Nephron (organoid): ENCODE data around the gene CCNY.

ENCODE experiments used
- H3K27ac Mint-ChIP-seq, 3 experiments: 2 replicates each; pipeline ENCODE4 v1.8.0; 2020; ENCODE audit warnings: mixed read lengths in 3 of 3, mild to moderate bottlenecking in 2 of 3, moderate library complexity in 1 of 3
- H3K27me3 Mint-ChIP-seq: 2 replicates; pipeline ENCODE4 v1.8.0; 2021; ENCODE audit warnings: low read depth, mild to moderate bottlenecking, moderate library complexity, mixed read lengths
- H3K36me3 Mint-ChIP-seq: 2 replicates; pipeline ENCODE4 v1.8.0; 2020; ENCODE audit warnings: low read depth, mixed read lengths
- H3K4me1 Mint-ChIP-seq: 2 replicates; pipeline ENCODE4 v1.8.0; 2020; ENCODE audit warnings: mixed read lengths
- H3K4me3 Mint-ChIP-seq, 3 experiments: 2 replicates each; pipeline ENCODE4 v1.8.0; 2020; ENCODE audit warnings: mild to moderate bottlenecking in 3 of 3, mixed read lengths in 3 of 3, moderate library complexity in 2 of 3
- H3K9me3 Mint-ChIP-seq: 2 replicates; pipeline ENCODE4 v1.8.0; 2020; ENCODE audit warnings: mixed read lengths
- TF ChIP-seq, protein P1 (sequence below), 3 experiments: fragments of 200-600 bp; sonication (generic); IDR thresholded peaks; one replicate each; pipeline ENCODE4 v1.5.0; 2021; ENCODE audit warnings: antibody characterized with exemption in 3 of 3; ENCODE audit not compliant: unreplicated experiment in 3 of 3

Gene CCNY

DNA sequence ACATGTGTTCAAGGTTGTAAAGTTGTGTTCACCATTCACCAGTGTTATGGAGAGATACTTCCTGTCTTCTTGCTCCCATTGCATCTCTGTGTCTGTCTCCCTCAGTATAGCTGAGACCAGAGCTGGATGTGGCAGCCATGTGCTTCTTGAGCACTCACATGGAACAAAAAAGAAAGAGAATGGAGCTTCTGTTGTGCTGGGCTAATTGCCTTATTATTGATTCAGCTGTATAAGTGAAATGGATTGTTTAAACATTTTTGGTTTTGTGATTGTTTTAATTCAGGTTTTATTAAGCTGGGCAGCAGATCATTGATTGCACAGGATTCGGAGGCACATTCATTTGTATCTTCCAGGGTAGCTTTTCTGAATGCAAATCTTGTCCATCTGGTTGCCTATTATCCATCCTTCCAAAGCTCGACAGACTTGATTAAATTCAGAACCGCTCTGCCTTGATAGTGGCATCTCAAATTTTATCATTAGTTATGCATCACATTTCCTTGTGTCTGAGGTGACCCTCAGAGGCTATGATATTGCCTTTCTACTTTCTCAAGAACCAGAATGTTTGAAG is 119.9 kb downstream of the CCNY start:
- Mint-ChIP-seq H3K36me3 (no peaks in the 10 kb centered on the region), H3K4me3 (no peak overlapping the region), H3K27me3 (no peaks in the 10 kb centered on the region), H3K27ac (no peak overlapping the region), H3K4me1 (peaks cover 41% of the 10 kb centered on the region), H3K9me3 (no peaks in the 10 kb centered on the region)
- TF ChIP-seq, protein P1, sequence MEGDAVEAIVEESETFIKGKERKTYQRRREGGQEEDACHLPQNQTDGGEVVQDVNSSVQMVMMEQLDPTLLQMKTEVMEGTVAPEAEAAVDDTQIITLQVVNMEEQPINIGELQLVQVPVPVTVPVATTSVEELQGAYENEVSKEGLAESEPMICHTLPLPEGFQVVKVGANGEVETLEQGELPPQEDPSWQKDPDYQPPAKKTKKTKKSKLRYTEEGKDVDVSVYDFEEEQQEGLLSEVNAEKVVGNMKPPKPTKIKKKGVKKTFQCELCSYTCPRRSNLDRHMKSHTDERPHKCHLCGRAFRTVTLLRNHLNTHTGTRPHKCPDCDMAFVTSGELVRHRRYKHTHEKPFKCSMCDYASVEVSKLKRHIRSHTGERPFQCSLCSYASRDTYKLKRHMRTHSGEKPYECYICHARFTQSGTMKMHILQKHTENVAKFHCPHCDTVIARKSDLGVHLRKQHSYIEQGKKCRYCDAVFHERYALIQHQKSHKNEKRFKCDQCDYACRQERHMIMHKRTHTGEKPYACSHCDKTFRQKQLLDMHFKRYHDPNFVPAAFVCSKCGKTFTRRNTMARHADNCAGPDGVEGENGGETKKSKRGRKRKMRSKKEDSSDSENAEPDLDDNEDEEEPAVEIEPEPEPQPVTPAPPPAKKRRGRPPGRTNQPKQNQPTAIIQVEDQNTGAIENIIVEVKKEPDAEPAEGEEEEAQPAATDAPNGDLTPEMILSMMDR (IDR thresholded peaks at IDR 0.05; ENCODE audit: unreplicated experiment in 3 of 3), result no peak

DNA sequence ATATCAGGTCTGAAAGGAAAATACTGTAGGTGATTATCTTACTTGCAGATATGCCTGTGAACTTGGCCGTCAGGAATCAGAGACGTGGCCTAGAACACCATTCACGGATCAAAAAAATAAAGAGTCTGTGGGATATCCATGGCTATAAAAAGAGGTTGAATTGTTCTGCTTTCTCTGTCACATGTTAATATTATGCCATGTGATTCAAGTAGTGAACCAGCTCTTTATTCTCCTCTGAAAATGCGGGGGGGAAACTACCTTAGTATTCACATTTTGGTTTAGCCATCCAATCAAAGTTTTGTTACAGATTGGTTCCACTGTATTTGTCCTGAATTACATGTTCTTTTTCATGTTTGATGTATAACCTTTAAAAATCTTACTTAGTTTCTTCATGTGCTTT is 120.5 kb downstream of the CCNY start:
- H3K4me1 Mint-ChIP-seq, result peaks cover 41% of the 10 kb centered on the region
- no peaks in the 10 kb centered on the region for H3K27me3 Mint-ChIP-seq
- TF ChIP-seq, protein P1 (IDR thresholded peaks at IDR 0.05; ENCODE audit: unreplicated experiment in 3 of 3), result no peak
- H3K4me3 Mint-ChIP-seq, result no peak overlapping the region
- no peaks in the 10 kb centered on the region for H3K9me3 Mint-ChIP-seq
- no peaks in the 10 kb centered on the region for H3K36me3 Mint-ChIP-seq
- no peak overlapping the region for H3K27ac Mint-ChIP-seq

DNA sequence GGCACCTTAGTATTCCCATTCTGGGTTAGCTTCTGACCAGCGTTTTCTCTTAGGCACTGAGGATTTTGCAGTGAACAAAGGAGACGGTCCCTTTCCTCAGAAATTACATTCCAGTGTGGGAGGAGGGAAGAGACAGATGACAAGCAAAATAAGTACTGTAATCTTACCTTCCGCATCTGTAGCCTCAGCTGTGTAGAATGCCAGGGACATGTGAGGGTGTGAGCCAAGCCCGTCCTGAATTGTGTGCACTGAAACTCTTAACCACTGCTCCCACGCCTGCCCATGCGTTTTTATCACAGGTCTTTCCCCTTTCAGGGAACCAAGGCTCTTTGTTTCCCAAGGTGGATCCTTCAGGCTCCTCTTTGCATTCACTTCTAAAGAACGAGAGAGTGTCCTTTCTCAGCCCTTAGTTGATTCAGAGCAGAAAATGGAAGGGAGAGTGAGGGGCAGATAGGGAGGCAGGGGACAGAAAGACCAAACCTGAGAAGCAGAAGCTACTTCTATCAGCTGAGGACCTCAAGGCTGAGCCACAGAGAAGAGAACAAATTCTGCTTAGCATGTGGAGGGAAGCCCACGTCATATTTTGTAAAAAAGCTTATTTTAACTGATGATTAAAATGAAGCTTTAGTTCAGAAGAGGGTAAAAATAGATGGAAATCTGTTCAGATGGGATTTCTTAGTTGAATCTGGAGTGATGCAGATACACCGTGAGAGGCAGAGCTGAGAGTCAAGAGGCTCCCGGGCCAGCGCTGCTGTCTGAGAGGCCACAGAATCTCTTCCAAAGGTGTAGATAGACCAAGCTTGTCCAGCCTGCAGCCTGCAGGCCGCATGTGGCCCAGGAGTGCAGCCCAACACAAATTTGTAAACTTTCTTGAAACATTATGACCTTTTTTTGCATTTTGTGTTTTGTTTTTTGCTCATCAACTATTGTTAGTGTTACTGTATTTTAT is 122.5 kb downstream of the CCNY start:
- H3K4me3 Mint-ChIP-seq, result peak overlapping the region in 1 of 3 experiments; percentile 20
- TF ChIP-seq, protein P1 (IDR thresholded peaks at IDR 0.05; ENCODE audit: unreplicated experiment in 3 of 3), result no peak
- H3K27ac Mint-ChIP-seq, result peak overlapping the region; percentile 9 to 70 (median 66)

DNA sequence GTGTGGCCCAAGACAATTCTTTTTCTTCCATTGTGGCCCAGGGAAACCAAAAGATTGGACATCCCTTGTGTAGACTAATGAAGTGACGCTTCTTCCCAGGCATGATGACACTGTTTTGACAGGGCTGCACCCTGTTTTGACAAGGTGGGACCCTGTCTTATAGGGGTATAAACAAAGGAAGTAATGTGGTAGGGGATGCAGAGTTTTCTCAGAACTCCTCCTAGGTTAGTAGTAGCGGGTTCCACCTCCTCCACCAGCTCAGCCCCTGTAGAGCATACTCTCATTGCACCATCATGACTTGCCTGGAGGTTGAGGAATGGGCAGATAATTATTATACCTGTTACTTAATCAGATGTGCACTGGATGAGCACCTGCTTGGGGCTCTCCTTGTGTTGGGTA is 123.1 kb downstream of the CCNY start:
- Mint-ChIP-seq H3K4me1 (peaks cover 36% of the 10 kb centered on the region), H3K27ac (peak overlapping the region in 2 of 3 experiments; percentile 6 to 70), H3K36me3 (no peaks in the 10 kb centered on the region), H3K4me3 (no peak overlapping the region), H3K9me3 (no peaks in the 10 kb centered on the region), H3K27me3 (no peaks in the 10 kb centered on the region)
- TF ChIP-seq, protein P1 (IDR thresholded peaks at IDR 0.05; ENCODE audit: unreplicated experiment in 3 of 3), result no peak

More for the DNA sequence above, 122.5 kb downstream of the CCNY start:
- Mint-ChIP-seq H3K9me3 (no peaks in the 10 kb centered on the region), H3K4me1 (peaks cover 40% of the 10 kb centered on the region), H3K36me3 (no peaks in the 10 kb centered on the region), H3K27me3 (no peaks in the 10 kb centered on the region)

DNA sequence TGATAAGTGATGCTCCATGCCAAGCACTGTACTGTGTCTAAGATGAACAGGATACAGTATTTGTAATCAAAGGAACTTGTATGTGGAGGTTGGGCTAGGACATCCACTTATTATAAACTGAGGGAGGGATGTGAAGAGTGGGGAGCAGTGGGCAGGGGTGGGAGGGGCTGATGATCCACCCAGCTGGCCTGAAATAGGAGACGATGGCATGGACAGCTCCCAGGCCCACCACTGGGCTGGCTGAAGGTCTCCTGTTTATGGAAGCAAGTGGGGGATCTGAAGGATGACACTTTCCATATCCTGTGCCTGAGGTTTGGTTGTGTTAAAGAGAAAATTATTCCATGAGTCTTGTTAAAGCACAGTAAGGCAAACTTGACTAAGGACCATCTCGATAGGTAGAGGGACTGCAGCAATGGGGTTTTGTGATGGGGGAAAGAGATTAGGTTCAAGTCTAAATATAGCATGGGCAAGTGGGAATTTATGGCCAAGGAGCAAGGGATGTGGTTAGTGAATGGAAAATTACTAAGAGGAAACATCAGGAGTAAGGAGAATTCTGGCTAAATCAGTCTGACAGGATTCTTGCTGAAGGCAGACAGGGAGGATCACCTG is 124.6 kb downstream of the CCNY start:
- Mint-ChIP-seq H3K4me1 (peaks cover 35% of the 10 kb centered on the region), H3K36me3 (no peaks in the 10 kb centered on the region), H3K9me3 (no peaks in the 10 kb centered on the region), H3K27ac (peak overlapping the region in 2 of 3 experiments; percentile 8 to 11), H3K4me3 (peak overlapping the region in 1 of 3 experiments; percentile 4), H3K27me3 (no peaks in the 10 kb centered on the region)
- TF ChIP-seq, protein P1 (IDR thresholded peaks at IDR 0.05; ENCODE audit: unreplicated experiment in 3 of 3), result no peak
